Measurements from ENCODE around the gene CFAP92.

CFAP92 gene

GRCh38 chr3:129025691-129026435, 32.0 kb upstream of the CFAP92 start:
- no peak for DNase-seq

- no peak for DNase-seq
These were observed 31.2 kb upstream of the CFAP92 start for GRCh38 chr3:129025108-129025507.

GRCh38 chr3:129023909-129024308, 30.0 kb upstream of the CFAP92 start:
- DNase-seq, result no peak

- DNase-seq, result no peak
These were observed 29.1 kb upstream of the CFAP92 start for GRCh38 chr3:129023008-129023358.

- DNase-seq, result no peak
These were observed 28.5 kb upstream of the CFAP92 start for GRCh38 chr3:129022114-129023007.

GRCh38 chr3:129021140-129021551, 27.3 kb upstream of the CFAP92 start:
- DNase-seq, result no peak

GRCh38 chr3:129020691-129021090, 26.8 kb upstream of the CFAP92 start:
- no peak for DNase-seq

GRCh38 chr3:129019266-129019665, 25.4 kb upstream of the CFAP92 start:
- DNase-seq, result no peak

- DNase-seq, result no peak
These were observed 24.9 kb upstream of the CFAP92 start for GRCh38 chr3:129018751-129019150.

- no peak for DNase-seq
These were observed 24.4 kb upstream of the CFAP92 start for GRCh38 chr3:129018271-129018670.

- DNase-seq, result no peak
These were observed 23.6 kb upstream of the CFAP92 start for GRCh38 chr3:129017484-129017899.

GRCh38 chr3:129016720-129017483, 23.0 kb upstream of the CFAP92 start:
- DNase-seq, result no peak

- no peak for DNase-seq
These were observed 22.5 kb upstream of the CFAP92 start for GRCh38 chr3:129016356-129016719.

GRCh38 chr3:129015388-129016105, 21.7 kb upstream of the CFAP92 start:
- peak in 3 of 56 donors; percentile 2 to 15 (median 12) for DNase-seq

- no peak for DNase-seq
These were observed 21.0 kb upstream of the CFAP92 start for GRCh38 chr3:129014793-129015345.

GRCh38 chr3:129014148-129014547, 20.3 kb upstream of the CFAP92 start:
- peak in 22 of 56 donors; percentile 3 to 90 (median 32) for DNase-seq

- DNase-seq, result no peak
These were observed 19.6 kb upstream of the CFAP92 start for GRCh38 chr3:129013491-129013891.

GRCh38 chr3:129010310-129010956, 16.6 kb upstream of the CFAP92 start:
- no peak for DNase-seq

GRCh38 chr3:129009266-129009665, 15.4 kb upstream of the CFAP92 start:
- DNase-seq, result no peak

- no peak for DNase-seq
These were observed 13.9 kb upstream of the CFAP92 start for GRCh38 chr3:129007792-129008191.
